Psoas muscle (tissue), 8 donors: ENCODE data around the gene VWA7. TPM values are rescaled to one million over a fixed set of nuclear protein-coding genes. Genes with fewer than 3 reads are reported as not detected.

Experiments used
- ATAC-seq, 4 donors: fragments of 200-7000 bp; cut with Tn5 transposase; one replicate each; pipeline ENCODE4 v1.9.1; 2020; ENCODE audit warnings: moderate library complexity in 3 of 4, mild to moderate bottlenecking in 2 of 4
- DNase-seq, 2 donors: peaks; one replicate each; pipeline ENCODE4 v3.0.0-alpha.2; 2020
- H3K27ac ChIP-seq: fragments of 200-600 bp; one replicate; pipeline ENCODE4 v1.8.0; 2022
- H3K27me3 ChIP-seq, 3 donors: fragments of 200-600 bp in 1 of 3; one replicate each; pipeline versions ENCODE4 v1.6.1 to v1.8.0; 2013 to 2022; ENCODE audit warnings: low read length in 2 of 3, mild to moderate bottlenecking in 2 of 3, moderate library complexity in 1 of 3; ENCODE audit not compliant: insufficient read depth in 3 of 3
- H3K36me3 ChIP-seq, 2 donors: fragments of 200-600 bp in 1 of 2; one replicate each; pipeline versions ENCODE4 v1.6.1 to v1.8.0; 2013 to 2022; ENCODE audit warnings: low read depth in 1 of 2, mild to moderate bottlenecking in 1 of 2, moderate library complexity in 1 of 2; ENCODE audit not compliant: insufficient read depth in 1 of 2
- H3K4me1 ChIP-seq: fragments of 200-600 bp; one replicate; pipeline ENCODE4 v1.8.0; 2022
- H3K4me3 ChIP-seq: fragments of 200-600 bp; one replicate; pipeline ENCODE4 v1.8.0; 2022; ENCODE audit warnings: mild to moderate bottlenecking
- H3K9me3 ChIP-seq: fragments of 200-600 bp; one replicate; pipeline ENCODE4 v1.8.0; 2022
- WGBS, 3 donors: extraction: QIAGEN DNeasy Blood & Tissue Kit; methylation state at CpG; one replicate each; pipeline versions ENCODE4 v1.1.6 to v1.1.7; 2013; 5-methylcytosine and 5-hydroxymethylcytosine counted together
- intact Hi-C, 2 donors: fragments of 100-400 bp; cut with DNase I; formaldehyde crosslinking; loops; one replicate each; pipeline versions ENCODE4 v1.11.0 to v1.14.2; 2022
- polyA plus RNA-seq, 3 donors: library from polyadenylated mRNA; stranded (reverse); fragments of 200-250 nt; gene quantifications; one replicate each; pipeline ENCODE4 v1.2.3, GENCODE V29; 2013
- total RNA-seq, 4 donors: library from RNA; stranded (reverse); fragmentation: NEBNext Ultra II Directional in 2 of 4; extraction: Animal tissue kit (Norgen Biotek cat#: 25700) in 2 of 4; gene quantifications; one replicate each; pipeline versions ENCODE4 v1.2.1 to v1.2.4, GENCODE V29; 2021 to 2023
- TF ChIP-seq, protein P1 (sequence below): fragments of 200-600 bp; IDR thresholded peaks from one replicate; pipeline ENCODE4 v1.8.0; 2022; ENCODE audit warnings: antibody characterized with exemption
- donor health status: healthy with polysubstance abuse.
- donor health status: DM: no; HTN: no; CAD: no; lungs with moderate emphysema.
- donor health status: Bipolar disorder and iron deficiency.
- donor health status: healthy.
- donor health status: DM: yes; HTN: yes; CAD: no.
- donor health status: DM: no; HTN: no; CAD: no.
- donor health status: DM: no; HTN: no; CAD: no.
- donor health status: DM: yes; HTN: yes; CAD: no.

The VWA7 gene
- total and polyA plus RNA-seq, 7 donors, result 0.76 to 8.0 (median 5.2) TPM

DNA sequence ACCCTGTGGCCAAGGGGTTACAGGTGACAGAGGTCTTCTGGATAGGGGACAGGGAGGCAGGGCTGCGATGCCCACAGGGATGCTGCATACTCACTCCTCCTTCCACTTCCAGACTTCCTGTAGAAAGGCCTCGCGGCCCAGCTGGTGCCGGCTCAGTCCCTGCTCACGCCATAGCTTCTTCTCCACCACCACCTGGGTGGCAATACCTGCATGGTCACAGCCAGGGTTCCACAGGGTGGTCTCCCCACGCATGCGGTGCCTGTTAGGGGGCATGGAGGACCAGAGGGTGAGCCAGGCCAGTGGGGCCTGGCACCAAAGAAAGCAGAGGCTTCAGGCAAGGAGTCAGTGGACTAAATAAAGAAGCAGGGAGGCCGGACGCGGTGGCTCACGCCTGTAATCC, 8.3 kb upstream of the VWA7 start:
- 94 to 97% (median 94%) methylated on average over 11 of the region's 11 CpGs for WGBS, 3 donors
- Histone ChIP-seq H3K36me3 (peaks cover 0 to 91% of the 10 kb centered on the region in 2 donors), H3K9me3 (no peaks in the 10 kb centered on the region), H3K27ac (no peak overlapping the region), H3K27me3 (no peaks in the 10 kb centered on the region), H3K4me1 (no peaks in the 10 kb centered on the region), H3K4me3 (no peak overlapping the region)
- TF ChIP-seq, protein P1, sequence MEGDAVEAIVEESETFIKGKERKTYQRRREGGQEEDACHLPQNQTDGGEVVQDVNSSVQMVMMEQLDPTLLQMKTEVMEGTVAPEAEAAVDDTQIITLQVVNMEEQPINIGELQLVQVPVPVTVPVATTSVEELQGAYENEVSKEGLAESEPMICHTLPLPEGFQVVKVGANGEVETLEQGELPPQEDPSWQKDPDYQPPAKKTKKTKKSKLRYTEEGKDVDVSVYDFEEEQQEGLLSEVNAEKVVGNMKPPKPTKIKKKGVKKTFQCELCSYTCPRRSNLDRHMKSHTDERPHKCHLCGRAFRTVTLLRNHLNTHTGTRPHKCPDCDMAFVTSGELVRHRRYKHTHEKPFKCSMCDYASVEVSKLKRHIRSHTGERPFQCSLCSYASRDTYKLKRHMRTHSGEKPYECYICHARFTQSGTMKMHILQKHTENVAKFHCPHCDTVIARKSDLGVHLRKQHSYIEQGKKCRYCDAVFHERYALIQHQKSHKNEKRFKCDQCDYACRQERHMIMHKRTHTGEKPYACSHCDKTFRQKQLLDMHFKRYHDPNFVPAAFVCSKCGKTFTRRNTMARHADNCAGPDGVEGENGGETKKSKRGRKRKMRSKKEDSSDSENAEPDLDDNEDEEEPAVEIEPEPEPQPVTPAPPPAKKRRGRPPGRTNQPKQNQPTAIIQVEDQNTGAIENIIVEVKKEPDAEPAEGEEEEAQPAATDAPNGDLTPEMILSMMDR, result no peak
- intact Hi-C loops, result no loop called here
- DNase-seq, result no peak
- no peak for ATAC-seq

DNA sequence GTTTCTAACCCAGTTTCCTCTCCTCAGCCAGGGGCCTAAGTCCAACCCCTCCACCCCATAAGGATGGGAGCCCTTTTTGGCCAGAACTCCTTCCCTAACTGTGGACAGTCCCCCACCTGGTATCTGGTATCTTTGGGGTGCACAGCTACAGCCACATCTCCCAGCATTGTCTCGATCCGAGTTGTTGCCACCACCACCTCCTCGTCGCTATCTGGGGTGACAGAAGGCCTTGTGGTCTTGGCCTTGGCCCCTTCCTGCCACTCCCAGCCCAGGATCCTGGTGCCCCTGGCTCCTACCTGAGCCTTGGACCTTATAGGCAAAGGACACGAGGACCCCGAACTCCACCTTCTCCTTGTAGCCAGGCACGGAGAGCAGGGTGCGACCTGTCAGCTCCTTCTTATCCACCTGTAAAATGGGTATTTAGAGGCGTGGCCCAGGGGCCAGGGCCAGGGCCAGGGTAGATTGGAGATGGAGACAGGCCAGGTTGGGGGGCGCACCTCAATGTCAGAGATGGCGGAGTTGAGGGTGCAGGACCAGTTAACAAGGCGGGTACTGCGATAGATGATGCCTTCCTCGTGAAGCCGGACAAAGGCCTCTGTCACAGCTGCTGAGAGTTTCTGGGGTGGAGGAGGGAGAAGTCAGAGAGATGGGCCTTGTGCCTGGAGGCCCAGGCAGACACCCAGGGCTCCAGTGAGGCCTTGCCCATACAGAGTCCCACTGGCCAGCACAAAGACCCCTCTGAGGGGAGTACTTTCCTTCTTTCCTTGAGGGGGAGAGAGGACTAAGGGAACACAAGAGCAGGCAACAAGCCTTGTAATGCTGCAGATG, 7.2 kb upstream of the VWA7 start:
- ATAC-seq, result no peak
- 93 to 95% (median 95%) methylated on average over 15 of the region's 15 CpGs for WGBS, 3 donors
- no peaks in the 10 kb centered on the region for H3K9me3 ChIP-seq
- intact Hi-C loops, result no loop called here
- DNase-seq, result no peak
- H3K4me3 ChIP-seq, result no peak overlapping the region
- peaks cover 0 to 91% of the 10 kb centered on the region in 2 donors for H3K36me3 ChIP-seq
- TF ChIP-seq, protein P1, result no peak
- H3K4me1 ChIP-seq, result no peaks in the 10 kb centered on the region
- no peak overlapping the region for H3K27ac ChIP-seq
- no peaks in the 10 kb centered on the region for H3K27me3 ChIP-seq

DNA sequence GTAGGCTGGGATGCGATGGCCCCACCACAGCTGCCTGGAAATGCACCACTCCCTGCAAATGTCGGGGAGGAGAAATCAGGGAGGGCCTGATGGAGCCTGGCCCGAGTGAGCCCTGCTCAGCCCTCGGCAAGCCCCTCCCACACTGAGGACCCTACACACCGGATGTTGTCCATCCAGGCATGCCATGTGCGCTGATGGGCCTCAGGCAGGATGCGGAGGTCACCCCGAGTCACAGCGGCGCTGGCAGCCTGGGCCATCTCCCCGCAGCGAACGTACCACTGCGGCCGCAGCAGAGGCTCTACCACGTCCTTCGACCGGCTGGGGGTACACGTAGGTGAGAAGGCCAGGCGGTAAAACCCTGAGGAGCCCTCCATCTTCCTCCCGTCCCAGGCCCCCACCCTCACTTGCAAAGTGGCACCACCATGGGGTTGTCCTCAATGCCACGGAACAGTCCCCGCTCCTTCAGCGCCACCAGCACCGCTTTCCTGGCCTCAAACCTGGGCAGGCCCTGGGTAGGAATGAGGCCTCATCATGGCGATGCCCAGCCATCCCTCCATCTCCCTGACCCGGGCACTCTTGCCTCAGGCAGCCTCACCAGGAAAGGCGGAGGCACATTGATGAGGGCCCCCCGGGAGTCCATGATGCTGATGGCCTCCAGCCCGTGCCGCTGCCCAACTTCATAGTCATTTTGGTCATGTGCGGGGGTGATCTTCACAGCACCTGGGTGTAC, 5.2 kb upstream of the VWA7 start:
- TF ChIP-seq, protein P1, result no peak
- intact Hi-C loops, result no loop called here
- Histone ChIP-seq H3K4me1 (peaks cover 5% of the 10 kb centered on the region), H3K9me3 (no peaks in the 10 kb centered on the region), H3K36me3 (peaks cover 0 to 89% of the 10 kb centered on the region in 2 donors), H3K4me3 (no peak overlapping the region), H3K27ac (no peak overlapping the region), H3K27me3 (no peaks in the 10 kb centered on the region)
- DNase-seq (no peak), ATAC-seq (no peak)
- WGBS, 3 donors, result 91% methylated on average over 32 of the region's 32 CpGs

DNA sequence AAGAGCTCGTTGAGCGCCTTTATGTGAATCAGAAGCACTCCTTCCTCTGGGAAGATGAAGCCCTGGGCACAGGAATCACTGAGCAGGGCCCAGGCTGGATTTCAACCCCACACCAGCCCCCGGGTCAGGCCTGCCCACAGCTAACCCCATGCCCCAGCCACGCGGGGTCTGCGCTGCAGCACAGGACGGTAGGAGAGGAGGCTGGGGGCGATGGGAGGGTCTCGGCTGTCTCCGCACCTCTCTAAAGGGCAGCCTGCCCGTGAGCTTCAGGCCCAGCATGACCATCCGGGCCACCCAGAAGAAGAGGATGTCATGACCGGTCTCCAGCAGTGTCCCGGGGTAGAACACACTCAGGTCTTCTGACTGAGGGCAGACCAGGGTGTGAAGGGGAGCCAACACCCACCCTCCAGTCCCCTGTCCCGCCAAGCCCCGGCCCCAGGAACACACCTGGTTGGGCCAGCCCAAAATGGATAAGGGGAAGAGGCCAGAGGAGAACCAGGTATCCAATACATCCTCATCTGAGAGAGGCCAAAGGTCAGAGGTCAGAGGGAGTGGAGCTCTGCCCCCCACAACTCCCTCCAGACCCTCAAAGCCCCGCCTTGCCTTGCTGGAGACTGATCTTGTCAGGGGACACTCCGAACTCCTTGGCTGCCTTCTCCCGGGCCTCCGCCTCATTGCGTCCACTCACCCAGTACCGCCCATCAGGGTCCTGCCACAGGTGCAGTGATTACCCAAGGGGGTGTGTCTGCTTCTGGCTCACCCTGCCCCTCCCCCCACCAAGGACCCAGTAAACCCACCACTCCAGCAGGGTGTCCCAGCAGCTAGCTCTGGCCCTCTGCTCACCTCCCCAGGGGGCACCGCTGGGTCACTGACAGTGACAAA, 4.4 kb upstream of the VWA7 start:
- 93 to 94% (median 94%) methylated on average over 22 to 23 of the region's 23 CpGs for WGBS, 3 donors
- Histone ChIP-seq H3K9me3 (no peaks in the 10 kb centered on the region), H3K4me1 (peaks cover 13% of the 10 kb centered on the region), H3K36me3 (peaks cover 0 to 85% of the 10 kb centered on the region in 2 donors), H3K4me3 (no peak overlapping the region), H3K27ac (no peak overlapping the region), H3K27me3 (no peaks in the 10 kb centered on the region)
- intact Hi-C loops, result no loop called here
- no peak for ATAC-seq
- no peak for DNase-seq
- TF ChIP-seq, protein P1, result no peak
